WTC11 (cell line): Measurements from ENCODE around the gene PNPT1. TPM values are rescaled to one million over a fixed set of nuclear protein-coding genes. Genes with fewer than 3 reads are reported as not detected.
"Not testable (repeated sequence)": the region's sequence is repeated elsewhere in the genome, so short reads cannot be mapped to it uniquely, and the experiment has no call there.

Experiments used
- ATAC-seq: fragments of 200-7000 bp; cut with Tn5 transposase; 2 replicates; pipeline ENCODE4 v1.10.0; 2021; ENCODE audit warnings: mild to moderate bottlenecking, moderate library complexity
- CTCF ChIA-PET: fragments of 300-600 bp; sonication (Branson Sonifier 250); formaldehyde crosslinking; loops from one replicate; lab custom pipeline; 2021; ENCODE audit warnings: antibody characterized with exemption; lab: Charles Lee
- POLR2A ChIA-PET: fragments of 350-600 bp; sonication (Branson Sonifier 250); formaldehyde crosslinking; loops from one replicate; lab custom pipeline; 2021; ENCODE audit warnings: antibody characterized with exemption; lab: Charles Lee
- DNase-seq: peaks from one replicate; pipeline ENCODE4 v3.0.0; 2021; ENCODE audit warnings: low spot score
- H3K27ac Mint-ChIP-seq: 2 replicates; pipeline ENCODE4 v1.8.0; 2021; ENCODE audit warnings: mixed read lengths
- H3K27me3 Mint-ChIP-seq: 2 replicates; pipeline ENCODE4 v1.8.0; 2021; ENCODE audit warnings: low read depth, mild to moderate bottlenecking, moderate library complexity, mixed read lengths
- H3K36me3 Mint-ChIP-seq: 2 replicates; pipeline ENCODE4 v1.8.0; 2021; ENCODE audit warnings: mixed read lengths
- H3K4me1 Mint-ChIP-seq: 2 replicates; pipeline ENCODE4 v1.8.0; 2022; ENCODE audit warnings: mixed read lengths
- H3K4me3 Mint-ChIP-seq: 2 replicates; pipeline ENCODE4 v1.8.0; 2021; ENCODE audit warnings: mild to moderate bottlenecking, moderate library complexity, mixed read lengths
- H3K9me3 Mint-ChIP-seq: 2 replicates; pipeline ENCODE4 v1.8.0; 2021; ENCODE audit warnings: mixed read lengths
- ATF2 ChIP-seq: sonication (generic); formaldehyde crosslinking; IDR thresholded peaks from 2 replicates; pipeline ENCODE4 v1.8.1; 2022; ENCODE audit warnings: low read depth, missing genetic modification reagents, borderline replicate concordance
- ATF6 ChIP-seq: sonication (generic); formaldehyde crosslinking; IDR thresholded peaks from 2 replicates; pipeline ENCODE4 v1.8.1; 2023; ENCODE audit warnings: mild to moderate bottlenecking, missing genetic modification reagents
- CREM ChIP-seq: sonication (generic); formaldehyde crosslinking; IDR thresholded peaks from 2 replicates; pipeline ENCODE4 v1.8.1; 2022; ENCODE audit warnings: mild to moderate bottlenecking, missing genetic modification reagents, moderate library complexity
- E2F4 ChIP-seq: sonication (generic); formaldehyde crosslinking; IDR thresholded peaks from 2 replicates; pipeline ENCODE4 v1.8.1; 2022; ENCODE audit warnings: low read depth, mild to moderate bottlenecking, moderate library complexity, missing genetic modification reagents, borderline replicate concordance
- ELF4 ChIP-seq: sonication (generic); formaldehyde crosslinking; IDR thresholded peaks from 2 replicates; pipeline ENCODE4 v1.8.1; 2022; ENCODE audit warnings: low read depth, mild to moderate bottlenecking, moderate library complexity, missing genetic modification reagents
- FOXK1 ChIP-seq: sonication (generic); formaldehyde crosslinking; IDR thresholded peaks from 2 replicates; pipeline ENCODE4 v1.8.0; 2022; ENCODE audit warnings: mild to moderate bottlenecking, moderate library complexity, missing genetic modification reagents
- FOXP4 ChIP-seq: sonication (generic); formaldehyde crosslinking; IDR thresholded peaks from 2 replicates; pipeline ENCODE4 v1.8.0; 2022; ENCODE audit warnings: mild to moderate bottlenecking, missing genetic modification reagents
- GABPB1 ChIP-seq: sonication (generic); formaldehyde crosslinking; IDR thresholded peaks from 2 replicates; pipeline ENCODE4 v1.8.1; 2023; ENCODE audit warnings: mild to moderate bottlenecking, missing genetic modification reagents
- HMGA2 ChIP-seq: fragments of 250-450 bp; sonication (Bioruptor Pico); IDR thresholded peaks from 2 replicates; pipeline ENCODE4 v1.4.0; 2021; ENCODE audit warnings: mild to moderate bottlenecking, moderate library complexity
- HMGXB4 ChIP-seq: sonication (generic); formaldehyde crosslinking; IDR thresholded peaks from 2 replicates; pipeline ENCODE4 v1.8.1; 2023; ENCODE audit warnings: mild to moderate bottlenecking, moderate library complexity, missing genetic modification reagents
- JUN ChIP-seq: sonication (generic); formaldehyde crosslinking; IDR thresholded peaks from 2 replicates; pipeline ENCODE4 v1.8.0; 2023; ENCODE audit warnings: mild to moderate bottlenecking, missing genetic modification reagents
- MAX ChIP-seq: sonication (generic); formaldehyde crosslinking; IDR thresholded peaks from 2 replicates; pipeline ENCODE4 v1.8.0; 2022; ENCODE audit warnings: mild to moderate bottlenecking, missing genetic modification reagents
- NR3C1 ChIP-seq: sonication (generic); formaldehyde crosslinking; conservative IDR thresholded peaks from 2 replicates; pipeline ENCODE4 v1.8.1; 2023; ENCODE audit warnings: low read depth, mild to moderate bottlenecking, missing genetic modification reagents
- OVOL2 ChIP-seq: fragments of 250-450 bp; sonication (Bioruptor Pico); IDR thresholded peaks from 2 replicates; pipeline ENCODE4 v1.9.0; 2021; ENCODE audit warnings: mild to moderate bottlenecking, borderline replicate concordance
- TEAD1 ChIP-seq: sonication (generic); formaldehyde crosslinking; IDR thresholded peaks from 2 replicates; pipeline ENCODE4 v1.8.0; 2022; ENCODE audit warnings: mild to moderate bottlenecking, missing genetic modification reagents
- TEAD4 ChIP-seq: sonication (generic); formaldehyde crosslinking; IDR thresholded peaks from 2 replicates; pipeline ENCODE4 v1.8.0; 2022; ENCODE audit warnings: mild to moderate bottlenecking, missing genetic modification reagents
- ZNF416 ChIP-seq: fragments of 250-450 bp; sonication (Bioruptor Pico); IDR thresholded peaks from 2 replicates; pipeline ENCODE4 v1.9.0; 2021; ENCODE audit warnings: mild to moderate bottlenecking, inconsistent platforms
- ZNF425 ChIP-seq: fragments of 250-450 bp; sonication (Bioruptor Pico); conservative IDR thresholded peaks from 2 replicates; pipeline ENCODE4 v1.9.0; 2021; ENCODE audit warnings: mild to moderate bottlenecking
- total RNA-seq: library from RNA; stranded (reverse); gene quantifications from 3 replicates; pipeline ENCODE4 v1.2.3, GENCODE V29; 2021

PNPT1 gene
- total RNA-seq, 1 experiment from 2014 or later, result 44.9 TPM

GRCh38 chr2:55715626-55716025 lies 22.0 kb upstream of the PNPT1 start:
- no peak overlapping the region for H3K4me3 Mint-ChIP-seq
- H3K27ac Mint-ChIP-seq, result no peak overlapping the region
- H3K9me3 Mint-ChIP-seq, result no peaks in the 10 kb centered on the region
- H3K4me1 Mint-ChIP-seq, result peaks cover 24% of the 10 kb centered on the region
- DNase-seq (no peak), ATAC-seq (no peak)
- CTCF ChIA-PET, result no interaction called here
- no peak for TF ChIP-seq OVOL2 (CRISPR knock-in tag)
- no peak for TF ChIP-seq JUN (CRISPR knock-in tag)
- TF ChIP-seq TEAD4 (CRISPR knock-in tag), result no peak
- no peak for TF ChIP-seq HMGA2 (CRISPR knock-in tag)
- TF ChIP-seq ZNF416 (CRISPR knock-in tag), result no peak
- TF ChIP-seq HMGXB4 (CRISPR knock-in tag), result no peak
- TF ChIP-seq MAX (CRISPR knock-in tag), result no peak
- TF ChIP-seq ATF2 (CRISPR knock-in tag), result no peak
- no peak for TF ChIP-seq CREM (CRISPR knock-in tag)
- POLR2A ChIA-PET, result no interaction called here
- no peaks in the 10 kb centered on the region for H3K27me3 Mint-ChIP-seq
- H3K36me3 Mint-ChIP-seq, result no peaks in the 10 kb centered on the region

- H3K27ac Mint-ChIP-seq, H3K27me3 Mint-ChIP-seq, H3K4me3 Mint-ChIP-seq, DNase-seq, H3K9me3 Mint-ChIP-seq, H3K36me3 Mint-ChIP-seq, ATAC-seq, CTCF ChIA-PET, POLR2A ChIA-PET: not testable (repeated sequence)
- H3K4me1 Mint-ChIP-seq, result peaks cover 21% of the 10 kb centered on the region
Measured at GRCh38 chr2:55715178-55715577, 21.5 kb upstream of the PNPT1 start.

GRCh38 chr2:55712477-55713060 lies 18.9 kb upstream of the PNPT1 start:
- no peaks in the 10 kb centered on the region for H3K9me3 Mint-ChIP-seq
- ChIA-PET CTCF (interaction anchor here (0.7 to 1.0 kb wide), 3 partner anchors 297 to 849 kb away, joined by 4 read pairs; no protein-coding TSS in a partner anchor), POLR2A (no interaction called here)
- peaks cover 13% of the 10 kb centered on the region for H3K4me1 Mint-ChIP-seq
- no peaks in the 10 kb centered on the region for H3K36me3 Mint-ChIP-seq
- DNase-seq (no peak), ATAC-seq (peak; percentile 89)
- no peak overlapping the region for H3K4me3 Mint-ChIP-seq
- no peaks in the 10 kb centered on the region for H3K27me3 Mint-ChIP-seq
- H3K27ac Mint-ChIP-seq, result peak overlapping the region; percentile 44; the same call in 1 of the 2 replicates
- TF ChIP-seq TEAD1 (CRISPR knock-in tag) (no peak), FOXP4 (CRISPR knock-in tag) (no peak), FOXK1 (CRISPR knock-in tag) (no peak), ATF6 (no peak), ELF4 (no peak), E2F4 (no peak), GABPB1 (CRISPR knock-in tag) (no peak), ZNF425 (CRISPR knock-in tag) (no peak), NR3C1 (CRISPR knock-in tag) (no peak)
